CD4-positive, alpha-beta memory T cell (primary cell): ENCODE measurements around the gene TYR. TPM values are rescaled to one million over a fixed set of nuclear protein-coding genes. Genes with fewer than 3 reads are reported as not detected.

Experiments used
- CTCF ChIA-PET: fragments of 350-600 bp; sonication (Branson Sonifier 250); formaldehyde crosslinking; loops from one replicate; lab custom pipeline; 2021; ENCODE audit warnings: inconsistent platforms; ENCODE audit not compliant: partially characterized antibody; lab: Charles Lee
- POLR2A ChIA-PET: fragments of 350-600 bp; sonication (Branson Sonifier 250); formaldehyde crosslinking; loops from one replicate; lab custom pipeline; 2021; ENCODE audit not compliant: partially characterized antibody; lab: Charles Lee
- DNase-seq, 5 donors: peaks; one replicate each; pipeline versions ENCODE4 v3.0.0 to v3.0.0-alpha.2; 2020 to 2022; ENCODE audit warnings: mixed read lengths in 1 of 5
- H3K27ac ChIP-seq: one replicate; pipeline ENCODE4 v1.7.0; 2013; ENCODE audit warnings: low read depth, low read length
- H3K27me3 ChIP-seq: 2 replicates; pipeline ENCODE4 v1.7.0; 2013; ENCODE audit warnings: mild to moderate bottlenecking, low read length, moderate library complexity; ENCODE audit not compliant: insufficient read depth
- H3K36me3 ChIP-seq: 2 replicates; pipeline ENCODE4 v1.7.0; 2013; ENCODE audit warnings: mild to moderate bottlenecking, low read length, moderate library complexity; ENCODE audit not compliant: insufficient read depth
- H3K4me1 ChIP-seq: 2 replicates; pipeline ENCODE4 v1.7.0; 2013; ENCODE audit warnings: mild to moderate bottlenecking, low read length, moderate library complexity; ENCODE audit not compliant: insufficient read depth
- H3K4me3 ChIP-seq, 2 donors: one replicate each; pipeline ENCODE4 v1.7.0; 2013; ENCODE audit warnings: low read length in 2 of 2, mild to moderate bottlenecking in 1 of 2
- H3K9me3 ChIP-seq, 2 donors: one replicate each; pipeline ENCODE4 v1.7.0; 2013; ENCODE audit warnings: low read length in 2 of 2, control low read depth in 1 of 2; ENCODE audit not compliant: control insufficient read depth in 1 of 2
- H3K27ac Mint-ChIP-seq, 7 donors: one replicate each; pipeline ENCODE4 v1.8.0; 2020 to 2021; ENCODE audit warnings: mixed read lengths in 7 of 7, mild to moderate bottlenecking in 6 of 7, inconsistent platforms in 3 of 7, moderate library complexity in 3 of 7
- H3K27me3 Mint-ChIP-seq, 2 donors: one replicate each; pipeline ENCODE4 v1.8.0; 2020 to 2021; ENCODE audit warnings: mixed read lengths in 2 of 2
- H3K36me3 Mint-ChIP-seq, 2 donors: one replicate each; pipeline ENCODE4 v1.8.0; 2020 to 2021; ENCODE audit warnings: mixed read lengths in 2 of 2, inconsistent platforms in 1 of 2, mild to moderate bottlenecking in 1 of 2
- H3K4me1 Mint-ChIP-seq, 4 donors: one replicate each; pipeline ENCODE4 v1.8.0; 2020 to 2021; ENCODE audit warnings: mixed read lengths in 4 of 4, mild to moderate bottlenecking in 1 of 4
- H3K4me3 Mint-ChIP-seq, 8 donors: one replicate each; pipeline ENCODE4 v1.8.0; 2020 to 2021; ENCODE audit warnings: mixed read lengths in 8 of 8, mild to moderate bottlenecking in 7 of 8, moderate library complexity in 6 of 8, inconsistent platforms in 3 of 8
- H3K9me3 Mint-ChIP-seq, 8 donors: one replicate each; pipeline ENCODE4 v1.8.0; 2020 to 2021; ENCODE audit warnings: mixed read lengths in 8 of 8, mild to moderate bottlenecking in 5 of 8, inconsistent platforms in 3 of 8, moderate library complexity in 1 of 8
- intact Hi-C: fragments of 100-400 bp; cut with micrococcal nuclease; formaldehyde crosslinking; loops from one replicate; pipeline ENCODE4 v1.15.1; 2023
- polyA plus RNA-seq, 2 donors: library from polyadenylated mRNA; unstranded; fragments of 300-500 nt; fragmentation: Illumina TruSeq; gene quantifications; one replicate each; pipeline ENCODE4 v1.2.3, GENCODE V29; 2021
- total RNA-seq, 2 experiments: library from RNA; stranded (reverse); gene quantifications; one replicate each; pipeline ENCODE4 v1.2.3, GENCODE V29; 2021

The TYR gene
- total RNA-seq (not detected), polyA plus RNA-seq (not detected)

DNA sequence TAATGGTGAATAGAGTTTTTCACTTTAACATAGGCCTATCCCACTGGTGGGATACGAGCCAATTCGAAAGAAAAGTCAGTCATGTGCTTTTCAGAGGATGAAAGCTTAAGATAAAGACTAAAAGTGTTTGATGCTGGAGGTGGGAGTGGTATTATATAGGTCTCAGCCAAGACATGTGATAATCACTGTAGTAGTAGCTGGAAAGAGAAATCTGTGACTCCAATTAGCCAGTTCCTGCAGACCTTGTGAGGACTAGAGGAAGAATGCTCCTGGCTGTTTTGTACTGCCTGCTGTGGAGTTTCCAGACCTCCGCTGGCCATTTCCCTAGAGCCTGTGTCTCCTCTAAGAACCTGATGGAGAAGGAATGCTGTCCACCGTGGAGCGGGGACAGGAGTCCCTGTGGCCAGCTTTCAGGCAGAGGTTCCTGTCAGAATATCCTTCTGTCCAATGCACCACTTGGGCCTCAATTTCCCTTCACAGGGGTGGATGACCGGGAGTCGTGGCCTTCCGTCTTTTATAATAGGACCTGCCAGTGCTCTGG is at the start of gene TYR:
Gene TYR (plus strand): TSS at position 185 of the 541 bp plus-strand sequence. CDS start 79 bp downstream, at position 264.
- H3K36me3 ChIP-seq = no peaks in the 10 kb centered on the region
- ChIA-PET CTCF (no interaction called here), POLR2A (no interaction called here)
- no peak for DNase-seq
- Mint-ChIP-seq H3K27ac (no peak within 1 kb of the TSS), H3K9me3 (no peaks in the 10 kb centered on the region), H3K36me3 (no peaks in the 10 kb centered on the region), H3K4me3 (no peak within 1 kb of the TSS), H3K4me1 (peaks cover 0 to 5% (median under 1%) of the 10 kb centered on the region in 4 donors), H3K27me3 (no peaks in the 10 kb centered on the region)
- intact Hi-C loops = no loop called here
- no peaks in the 10 kb centered on the region for H3K27me3 ChIP-seq
- no peak within 1 kb of the TSS for H3K27ac ChIP-seq
- no peaks in the 10 kb centered on the region for H3K9me3 ChIP-seq
- no peak within 1 kb of the TSS for H3K4me3 ChIP-seq
- no peaks in the 10 kb centered on the region for H3K4me1 ChIP-seq

DNA sequence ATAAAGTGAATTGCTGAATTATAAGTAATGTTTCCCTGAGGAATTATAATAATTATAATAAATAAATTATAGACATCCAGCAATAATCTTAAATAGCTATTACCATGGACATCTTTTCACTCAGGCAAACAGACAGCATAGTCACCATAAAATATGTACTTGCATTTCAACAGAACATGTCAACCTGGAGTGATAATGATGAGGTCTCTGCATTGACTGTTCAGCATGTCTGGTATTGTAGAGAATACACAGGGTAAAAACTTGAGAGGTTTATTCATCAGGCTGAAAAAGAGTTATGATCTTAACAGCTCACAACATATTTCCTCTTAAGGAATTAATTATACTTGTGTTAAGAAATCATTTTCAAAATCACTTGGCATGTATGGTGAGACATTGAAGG is 41.1 kb upstream of the TYR start:
- H3K27ac Mint-ChIP-seq = no peak overlapping the region
- Histone ChIP-seq H3K36me3 (no peaks in the 10 kb centered on the region), H3K27ac (no peak overlapping the region), H3K4me3 (no peak overlapping the region), H3K9me3 (no peaks in the 10 kb centered on the region), H3K4me1 (no peaks in the 10 kb centered on the region), H3K27me3 (no peaks in the 10 kb centered on the region)
- no peaks in the 10 kb centered on the region for H3K36me3 Mint-ChIP-seq
- no peak overlapping the region for H3K4me3 Mint-ChIP-seq
- intact Hi-C loops = no loop called here
- CTCF ChIA-PET = no interaction called here
- DNase-seq = no peak
- POLR2A ChIA-PET = no interaction called here
- no peaks in the 10 kb centered on the region for H3K4me1 Mint-ChIP-seq
- H3K9me3 Mint-ChIP-seq = peaks cover 0 to 3% (median under 1%) of the 10 kb centered on the region in 8 donors
- H3K27me3 Mint-ChIP-seq = no peaks in the 10 kb centered on the region

DNA sequence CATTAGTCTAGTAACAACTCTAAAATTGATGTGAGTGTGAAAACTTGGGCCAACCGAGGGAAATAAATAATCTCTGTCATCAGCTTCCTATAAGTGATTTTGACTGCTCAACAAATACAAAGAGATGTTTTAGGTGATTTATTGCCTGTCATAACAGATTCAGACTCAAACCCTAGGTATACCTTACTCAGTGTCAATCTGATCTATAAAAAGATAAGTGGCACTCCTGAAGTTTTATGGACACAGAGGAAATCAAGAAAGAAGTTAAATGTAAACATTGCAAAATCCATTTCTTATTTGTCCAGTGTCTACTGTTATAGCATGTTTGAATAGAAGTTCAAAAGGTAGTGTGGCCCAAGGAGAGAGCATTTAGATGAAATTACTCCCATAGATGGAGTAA is 30.4 kb upstream of the TYR start:
- DNase-seq = no peak
- Histone ChIP-seq H3K36me3 (no peaks in the 10 kb centered on the region), H3K4me3 (no peak overlapping the region), H3K27me3 (no peaks in the 10 kb centered on the region), H3K9me3 (no peaks in the 10 kb centered on the region), H3K27ac (no peak overlapping the region), H3K4me1 (no peaks in the 10 kb centered on the region)
- intact Hi-C loops = no loop called here
- ChIA-PET POLR2A (no interaction called here), CTCF (no interaction called here)
- H3K4me1 Mint-ChIP-seq = no peaks in the 10 kb centered on the region
- no peaks in the 10 kb centered on the region for H3K27me3 Mint-ChIP-seq
- peaks cover 0 to 6% (median 0%) of the 10 kb centered on the region in 8 donors for H3K9me3 Mint-ChIP-seq
- H3K36me3 Mint-ChIP-seq = no peaks in the 10 kb centered on the region
- no peak overlapping the region for H3K27ac Mint-ChIP-seq
- no peak overlapping the region for H3K4me3 Mint-ChIP-seq

DNA sequence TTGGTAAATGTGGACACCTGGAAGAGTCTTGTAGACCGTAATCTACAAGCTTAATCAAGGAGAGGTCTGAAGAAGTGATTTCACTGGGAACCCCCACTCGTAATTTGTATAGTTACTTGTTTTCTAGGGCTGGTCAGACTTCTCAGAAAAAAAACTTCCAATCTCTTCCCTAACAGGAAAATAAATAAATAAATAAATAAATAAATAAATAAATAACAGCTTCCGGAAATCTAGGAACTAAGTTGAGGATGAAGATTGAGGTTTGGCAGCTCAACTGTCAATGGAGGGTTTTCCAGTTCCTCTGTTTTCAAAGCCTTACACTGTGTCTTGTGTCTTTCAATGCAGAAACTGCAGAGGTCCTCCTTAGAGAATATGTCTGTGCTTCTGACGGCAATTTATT is 17.7 kb upstream of the TYR start:
- H3K27me3 Mint-ChIP-seq = no peaks in the 10 kb centered on the region
- no peaks in the 10 kb centered on the region for H3K36me3 Mint-ChIP-seq
- intact Hi-C loops = no loop called here

DNA sequence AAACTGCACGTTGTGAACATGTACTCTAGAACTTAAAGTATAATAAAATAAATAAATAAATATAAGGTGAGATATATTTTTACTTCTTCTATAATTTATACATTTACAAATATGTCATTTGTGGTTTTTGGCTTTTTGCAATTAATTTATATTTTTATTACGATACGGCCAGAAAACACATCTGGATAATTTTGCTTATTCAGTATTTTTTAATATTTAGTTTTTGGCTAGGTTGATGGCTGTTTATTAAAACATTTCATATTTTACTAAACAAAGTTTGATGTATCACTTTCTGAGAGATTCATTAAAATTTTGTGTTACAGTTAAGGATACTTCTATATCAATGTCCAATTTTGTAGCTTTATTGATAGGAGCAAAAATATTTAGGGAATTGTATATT is 15.7 kb upstream of the TYR start:
- no peak overlapping the region for H3K4me3 ChIP-seq
- no peaks in the 10 kb centered on the region for H3K36me3 ChIP-seq
- no peaks in the 10 kb centered on the region for H3K27me3 ChIP-seq
- intact Hi-C loops = no loop called here
- H3K4me3 Mint-ChIP-seq = no peak overlapping the region
- ChIA-PET POLR2A (no interaction called here), CTCF (no interaction called here)
- DNase-seq = no peak
- H3K4me1 ChIP-seq = no peaks in the 10 kb centered on the region
- no peak overlapping the region for H3K27ac Mint-ChIP-seq
- peaks cover 0 to 4% (median 0%) of the 10 kb centered on the region in 8 donors for H3K9me3 Mint-ChIP-seq
- no peaks in the 10 kb centered on the region for H3K36me3 Mint-ChIP-seq
- H3K9me3 ChIP-seq = no peaks in the 10 kb centered on the region
- H3K27me3 Mint-ChIP-seq = no peaks in the 10 kb centered on the region
- no peaks in the 10 kb centered on the region for H3K4me1 Mint-ChIP-seq
- no peak overlapping the region for H3K27ac ChIP-seq

More for the DNA sequence above, 17.7 kb upstream of the TYR start:
- ChIA-PET POLR2A (interaction anchor here (0.6 kb wide), 1 partner anchor 65 kb away, joined by 3 read pairs; no protein-coding TSS in a partner anchor), CTCF (no interaction called here)
- Histone ChIP-seq H3K4me1 (no peaks in the 10 kb centered on the region), H3K27ac (no peak overlapping the region), H3K4me3 (no peak overlapping the region), H3K27me3 (no peaks in the 10 kb centered on the region), H3K9me3 (no peaks in the 10 kb centered on the region), H3K36me3 (no peaks in the 10 kb centered on the region)
- Mint-ChIP-seq H3K27ac (no peak overlapping the region), H3K9me3 (peaks cover 0 to 5% (median 0%) of the 10 kb centered on the region in 8 donors), H3K4me3 (no peak overlapping the region), H3K4me1 (no peaks in the 10 kb centered on the region)
- DNase-seq = no peak

DNA sequence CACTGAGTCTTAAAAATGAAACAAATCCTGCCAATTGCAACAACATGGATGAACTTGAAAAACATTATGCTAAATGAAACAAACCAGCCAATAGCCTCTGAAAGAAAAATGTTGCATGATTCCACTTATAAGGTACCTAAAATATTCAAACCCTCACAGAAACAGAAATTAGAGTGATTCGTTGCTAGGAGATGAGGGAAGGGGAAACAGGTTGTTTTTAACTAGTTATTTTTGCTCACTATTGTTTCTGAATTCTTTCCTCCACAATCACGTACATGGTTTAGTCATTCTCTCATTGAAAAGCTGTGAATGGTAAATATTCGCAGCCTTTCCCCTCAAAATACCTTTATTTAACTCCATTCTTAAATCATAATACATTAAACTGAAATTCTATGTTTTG is 14.0 kb upstream of the TYR start:
- POLR2A ChIA-PET = no interaction called here
- CTCF ChIA-PET = no interaction called here
- H3K27ac Mint-ChIP-seq = no peak overlapping the region

DNA sequence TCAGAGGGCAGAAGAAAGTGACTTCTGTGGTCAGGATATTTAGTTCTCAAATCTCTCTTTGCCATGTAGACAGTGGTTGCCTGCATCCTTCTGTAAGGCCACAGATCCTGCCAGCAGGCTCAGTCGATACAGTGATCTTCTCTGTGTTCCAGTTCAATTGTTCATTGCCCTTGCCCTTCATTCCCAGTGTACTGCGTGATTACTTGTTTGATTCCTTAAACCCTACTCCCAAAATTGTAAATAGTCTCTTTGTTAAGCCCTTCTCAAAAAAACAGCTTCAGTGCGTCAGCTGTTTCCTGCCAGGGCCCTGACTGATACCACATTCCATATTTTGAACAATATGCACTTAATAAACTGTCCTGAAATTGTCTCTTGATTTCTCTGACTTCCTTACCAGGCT is 9.3 kb upstream of the TYR start:
- H3K4me1 Mint-ChIP-seq = no peaks in the 10 kb centered on the region
- CTCF ChIA-PET = no interaction called here

More for the DNA sequence above, 14.0 kb upstream of the TYR start:
- H3K9me3 ChIP-seq = no peaks in the 10 kb centered on the region
- Mint-ChIP-seq H3K9me3 (peaks cover 0 to 4% (median 0%) of the 10 kb centered on the region in 8 donors), H3K36me3 (no peaks in the 10 kb centered on the region), H3K4me3 (no peak overlapping the region), H3K4me1 (no peaks in the 10 kb centered on the region), H3K27me3 (no peaks in the 10 kb centered on the region)
- H3K4me1 ChIP-seq = no peaks in the 10 kb centered on the region
- no peaks in the 10 kb centered on the region for H3K36me3 ChIP-seq
- intact Hi-C loops = no loop called here
- no peak for DNase-seq
- no peak overlapping the region for H3K27ac ChIP-seq
- H3K4me3 ChIP-seq = no peak overlapping the region
- H3K27me3 ChIP-seq = no peaks in the 10 kb centered on the region

More for the DNA sequence above, 9.3 kb upstream of the TYR start:
- Histone ChIP-seq H3K9me3 (no peaks in the 10 kb centered on the region), H3K27me3 (no peaks in the 10 kb centered on the region), H3K36me3 (no peaks in the 10 kb centered on the region), H3K4me3 (no peak overlapping the region), H3K27ac (no peak overlapping the region), H3K4me1 (no peaks in the 10 kb centered on the region)
- H3K9me3 Mint-ChIP-seq = peaks cover 0 to 2% (median 0%) of the 10 kb centered on the region in 8 donors
- POLR2A ChIA-PET = no interaction called here
- intact Hi-C loops = no loop called here
- DNase-seq = no peak
- no peaks in the 10 kb centered on the region for H3K27me3 Mint-ChIP-seq
- H3K36me3 Mint-ChIP-seq = no peaks in the 10 kb centered on the region
- no peak overlapping the region for H3K27ac Mint-ChIP-seq
- no peak overlapping the region for H3K4me3 Mint-ChIP-seq
